Smooth muscle cell of the brain vasculature (primary cell): ENCODE measurements around the gene PCK1.

Experiments used
- DNase-seq: peaks from one replicate; pipeline ENCODE4 v3.0.0-alpha.2; 2012; ENCODE audit warnings: low read depth, low spot score

PCK1 gene

GRCh38 chr20:57587989-57588377 lies 27.1 kb downstream of the PCK1 start:
- no peak for DNase-seq

GRCh38 chr20:57588596-57588995 lies 27.7 kb downstream of the PCK1 start:
- no peak for DNase-seq

GRCh38 chr20:57589123-57589727 lies 28.3 kb downstream of the PCK1 start:
- no peak for DNase-seq

GRCh38 chr20:57589728-57590484 lies 29.0 kb downstream of the PCK1 start:
- DNase-seq: no peak

- no peak for DNase-seq
Measured at GRCh38 chr20:57590485-57591288, 29.8 kb downstream of the PCK1 start.

GRCh38 chr20:57591289-57592229 lies 30.6 kb downstream of the PCK1 start:
- DNase-seq: no peak

GRCh38 chr20:57592263-57593092 lies 31.6 kb downstream of the PCK1 start:
- DNase-seq: no peak

GRCh38 chr20:57593134-57593886 lies 32.4 kb downstream of the PCK1 start:
- DNase-seq: no peak

- DNase-seq: no peak
Measured at GRCh38 chr20:57594092-57594951, 33.4 kb downstream of the PCK1 start.

GRCh38 chr20:57595041-57596030 lies 34.4 kb downstream of the PCK1 start:
- DNase-seq: no peak

GRCh38 chr20:57596358-57596757 lies 35.4 kb downstream of the PCK1 start:
- no peak for DNase-seq

- DNase-seq: no peak
Measured at GRCh38 chr20:57596998-57597939, 36.4 kb downstream of the PCK1 start.

GRCh38 chr20:57598060-57598459 lies 37.1 kb downstream of the PCK1 start:
- no peak for DNase-seq

- no peak for DNase-seq
Measured at GRCh38 chr20:57598491-57598890, 37.6 kb downstream of the PCK1 start.

GRCh38 chr20:57600320-57601210 lies 39.7 kb downstream of the PCK1 start:
- DNase-seq: no peak

GRCh38 chr20:57601211-57601570 lies 40.3 kb downstream of the PCK1 start:
- DNase-seq: no peak
